22Rv1 (cell line): ENCODE results near the gene AR.

Experiments used
- ZFX ChIP-seq: fragments of 450-650 bp; IDR thresholded peaks from 2 replicates; pipeline ENCODE4 v1.6.1; 2017; ENCODE audit warnings: antibody characterized with exemption, borderline replicate concordance
- TF ChIP-seq, protein P1 (sequence below): fragments of 450-650 bp; IDR thresholded peaks from 2 replicates; pipeline ENCODE4 v1.5.1; 2017; ENCODE audit warnings: mild to moderate bottlenecking

GRCh38 chrX:67720344-67720743 lies 176.5 kb downstream of the AR start:
- TF ChIP-seq, protein P1, sequence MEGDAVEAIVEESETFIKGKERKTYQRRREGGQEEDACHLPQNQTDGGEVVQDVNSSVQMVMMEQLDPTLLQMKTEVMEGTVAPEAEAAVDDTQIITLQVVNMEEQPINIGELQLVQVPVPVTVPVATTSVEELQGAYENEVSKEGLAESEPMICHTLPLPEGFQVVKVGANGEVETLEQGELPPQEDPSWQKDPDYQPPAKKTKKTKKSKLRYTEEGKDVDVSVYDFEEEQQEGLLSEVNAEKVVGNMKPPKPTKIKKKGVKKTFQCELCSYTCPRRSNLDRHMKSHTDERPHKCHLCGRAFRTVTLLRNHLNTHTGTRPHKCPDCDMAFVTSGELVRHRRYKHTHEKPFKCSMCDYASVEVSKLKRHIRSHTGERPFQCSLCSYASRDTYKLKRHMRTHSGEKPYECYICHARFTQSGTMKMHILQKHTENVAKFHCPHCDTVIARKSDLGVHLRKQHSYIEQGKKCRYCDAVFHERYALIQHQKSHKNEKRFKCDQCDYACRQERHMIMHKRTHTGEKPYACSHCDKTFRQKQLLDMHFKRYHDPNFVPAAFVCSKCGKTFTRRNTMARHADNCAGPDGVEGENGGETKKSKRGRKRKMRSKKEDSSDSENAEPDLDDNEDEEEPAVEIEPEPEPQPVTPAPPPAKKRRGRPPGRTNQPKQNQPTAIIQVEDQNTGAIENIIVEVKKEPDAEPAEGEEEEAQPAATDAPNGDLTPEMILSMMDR, result no peak
- no peak for TF ChIP-seq ZFX
